ENCODE results near the gene CDKL2. TPM values are rescaled to one million over a fixed set of nuclear protein-coding genes. Genes with fewer than 3 reads are reported as not detected.
A peak's percentile ranks its signal among the peaks of the same experiment; 100 is the strongest.

The CDKL2 gene
- total and polyA plus RNA-seq, 8 donors, result 2.2 to 22.6 (median 6.0) TPM

DNA sequence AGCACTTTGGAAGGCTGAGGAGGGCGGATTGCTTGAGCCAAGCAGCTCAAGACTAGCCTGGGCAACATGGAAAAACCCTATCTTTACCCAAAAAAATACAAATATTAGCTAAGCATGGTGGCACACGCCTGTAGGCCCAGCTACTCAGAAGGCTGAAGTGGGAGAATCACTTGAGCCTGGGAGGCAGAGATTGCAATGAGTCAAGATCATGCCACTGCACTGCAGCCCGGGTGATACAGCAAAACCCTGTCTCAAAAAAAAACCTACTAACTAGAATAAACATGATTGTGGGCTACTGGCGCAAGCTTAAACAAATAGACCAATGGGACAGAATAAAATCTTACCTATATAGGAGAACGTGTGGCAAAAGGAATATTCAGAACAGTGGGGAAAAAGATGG lies 7.3 kb downstream of the CDKL2 start:
- H3K36me3 ChIP-seq, result no peaks in the 10 kb centered on the region
- H3K4me1 ChIP-seq, result no peaks in the 10 kb centered on the region
- DNase-seq, result peak in 1 of 4 donors; percentile 56
- TF ChIP-seq, protein P1, sequence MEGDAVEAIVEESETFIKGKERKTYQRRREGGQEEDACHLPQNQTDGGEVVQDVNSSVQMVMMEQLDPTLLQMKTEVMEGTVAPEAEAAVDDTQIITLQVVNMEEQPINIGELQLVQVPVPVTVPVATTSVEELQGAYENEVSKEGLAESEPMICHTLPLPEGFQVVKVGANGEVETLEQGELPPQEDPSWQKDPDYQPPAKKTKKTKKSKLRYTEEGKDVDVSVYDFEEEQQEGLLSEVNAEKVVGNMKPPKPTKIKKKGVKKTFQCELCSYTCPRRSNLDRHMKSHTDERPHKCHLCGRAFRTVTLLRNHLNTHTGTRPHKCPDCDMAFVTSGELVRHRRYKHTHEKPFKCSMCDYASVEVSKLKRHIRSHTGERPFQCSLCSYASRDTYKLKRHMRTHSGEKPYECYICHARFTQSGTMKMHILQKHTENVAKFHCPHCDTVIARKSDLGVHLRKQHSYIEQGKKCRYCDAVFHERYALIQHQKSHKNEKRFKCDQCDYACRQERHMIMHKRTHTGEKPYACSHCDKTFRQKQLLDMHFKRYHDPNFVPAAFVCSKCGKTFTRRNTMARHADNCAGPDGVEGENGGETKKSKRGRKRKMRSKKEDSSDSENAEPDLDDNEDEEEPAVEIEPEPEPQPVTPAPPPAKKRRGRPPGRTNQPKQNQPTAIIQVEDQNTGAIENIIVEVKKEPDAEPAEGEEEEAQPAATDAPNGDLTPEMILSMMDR (IDR thresholded peaks at IDR 0.05), result no peak
- H3K27me3 ChIP-seq, result no peaks in the 10 kb centered on the region
- no peaks in the 10 kb centered on the region for H3K9me3 ChIP-seq
- H3K27ac ChIP-seq, result peak overlapping the region in 1 of 2 donors; percentile 46
- intact Hi-C loops (cut with DNase I), result no loop called here
- no peak overlapping the region for H3K4me3 ChIP-seq
- peak; percentile 92 for ATAC-seq

DNA sequence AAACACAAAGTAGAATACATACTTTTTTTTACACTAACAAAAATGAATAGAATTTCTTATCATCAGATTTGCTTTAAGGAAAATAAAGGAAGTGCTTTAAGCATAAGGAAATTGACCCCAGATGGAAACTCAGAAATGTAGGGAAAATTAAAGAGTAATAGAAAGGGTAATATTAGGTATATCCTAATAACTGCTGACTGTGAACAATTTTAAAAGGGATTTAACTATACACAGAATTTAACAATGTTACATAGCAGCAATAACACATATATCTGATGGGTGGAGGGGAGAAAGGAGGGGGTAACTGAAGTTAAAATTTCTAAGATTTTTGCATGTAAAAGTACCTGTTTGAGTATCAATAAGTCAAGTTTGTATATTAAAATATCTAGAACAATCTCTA lies 8.6 kb downstream of the CDKL2 start:
- H3K27me3 ChIP-seq, result no peaks in the 10 kb centered on the region
- no peaks in the 10 kb centered on the region for H3K36me3 ChIP-seq
- no peak overlapping the region for H3K27ac ChIP-seq
- no peaks in the 10 kb centered on the region for H3K4me1 ChIP-seq
- DNase-seq, result no peak
- intact Hi-C loops (cut with DNase I), result no loop called here
- TF ChIP-seq, protein P1 (IDR thresholded peaks at IDR 0.05), result no peak
- no peak for ATAC-seq
- no peak overlapping the region for H3K4me3 ChIP-seq
- H3K9me3 ChIP-seq, result no peaks in the 10 kb centered on the region

DNA sequence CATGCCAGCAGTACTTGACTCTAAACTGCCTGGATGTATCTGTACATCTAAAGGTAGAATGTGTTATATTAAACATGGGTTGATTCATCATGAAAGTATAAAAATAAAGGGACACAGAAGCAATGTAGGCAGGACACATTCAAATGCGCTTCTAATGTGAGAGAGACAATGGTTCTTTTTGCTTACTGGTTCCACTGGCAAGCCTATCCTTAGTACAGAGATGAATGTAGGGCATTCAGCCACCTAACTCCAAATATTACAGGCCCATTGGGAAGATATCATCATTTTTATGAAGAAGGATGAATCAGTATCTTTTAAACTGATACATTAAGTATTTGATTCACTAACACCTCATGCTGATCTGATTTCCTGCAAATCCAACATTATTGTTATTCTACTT lies 18.0 kb downstream of the CDKL2 start:
- no peaks in the 10 kb centered on the region for H3K4me1 ChIP-seq
- no peak overlapping the region for H3K4me3 ChIP-seq
- H3K27ac ChIP-seq, result no peak overlapping the region
- H3K9me3 ChIP-seq, result no peaks in the 10 kb centered on the region
- intact Hi-C loops (cut with DNase I), result no loop called here
- TF ChIP-seq, protein P1 (IDR thresholded peaks at IDR 0.05), result no peak
- no peaks in the 10 kb centered on the region for H3K27me3 ChIP-seq
- no peaks in the 10 kb centered on the region for H3K36me3 ChIP-seq
- DNase-seq (no peak), ATAC-seq (no peak)

DNA sequence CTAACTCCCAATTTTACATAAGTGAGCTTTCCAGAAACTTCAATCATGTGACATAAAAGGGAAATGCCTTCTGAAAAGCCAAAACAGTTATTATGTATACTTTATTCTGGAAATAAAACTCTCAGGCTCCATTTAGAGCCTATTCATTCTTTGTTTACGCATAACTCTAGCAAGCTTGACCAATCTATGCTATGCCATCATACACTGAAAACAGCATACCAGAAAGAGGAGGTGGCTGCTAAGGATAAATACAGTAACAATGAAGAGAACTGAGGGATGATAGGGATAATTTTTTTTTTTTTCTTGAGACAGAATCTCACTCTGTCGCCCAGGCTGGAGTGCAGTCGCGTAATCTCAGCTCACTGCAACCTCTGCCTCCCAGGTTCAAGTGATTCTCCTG lies 24.4 kb downstream of the CDKL2 start:
- H3K4me3 ChIP-seq, result no peak overlapping the region
- H3K9me3 ChIP-seq, result no peaks in the 10 kb centered on the region
- no peaks in the 10 kb centered on the region for H3K36me3 ChIP-seq
- intact Hi-C loops (cut with DNase I), result no loop called here
- no peak overlapping the region for H3K27ac ChIP-seq
- no peak for DNase-seq
- H3K4me1 ChIP-seq, result no peaks in the 10 kb centered on the region
- TF ChIP-seq, protein P1 (IDR thresholded peaks at IDR 0.05), result no peak
- no peaks in the 10 kb centered on the region for H3K27me3 ChIP-seq
- no peak for ATAC-seq

DNA sequence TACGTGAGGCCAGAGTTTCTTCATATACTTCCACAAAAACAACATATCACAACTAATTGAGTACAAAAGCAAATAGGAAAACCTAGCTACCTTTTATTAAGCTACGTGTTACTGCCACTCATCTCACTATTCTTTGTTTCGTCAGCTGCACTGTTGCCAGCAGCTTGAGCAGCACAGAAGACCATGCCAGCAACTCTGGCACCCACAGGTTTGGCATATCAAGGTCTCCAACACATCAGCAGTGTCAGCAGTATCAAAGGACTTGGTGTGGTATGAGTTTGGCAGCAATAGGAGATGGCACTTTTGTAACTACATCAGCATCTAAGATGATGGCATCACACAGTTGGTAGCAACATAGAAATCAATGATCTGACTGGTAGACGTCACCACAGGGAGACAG lies 30.7 kb downstream of the CDKL2 start:
- intact Hi-C loops (cut with DNase I), result no loop called here
- Histone ChIP-seq H3K4me3 (no peak overlapping the region), H3K27ac (no peak overlapping the region), H3K9me3 (no peaks in the 10 kb centered on the region), H3K4me1 (no peaks in the 10 kb centered on the region), H3K27me3 (no peaks in the 10 kb centered on the region), H3K36me3 (no peaks in the 10 kb centered on the region)
- DNase-seq (no peak), ATAC-seq (no peak)
- TF ChIP-seq, protein P1 (IDR thresholded peaks at IDR 0.05), result no peak

Measured in left lung (tissue), 10 donors.